Measurements from ENCODE around the gene PDE4D.

DNA sequence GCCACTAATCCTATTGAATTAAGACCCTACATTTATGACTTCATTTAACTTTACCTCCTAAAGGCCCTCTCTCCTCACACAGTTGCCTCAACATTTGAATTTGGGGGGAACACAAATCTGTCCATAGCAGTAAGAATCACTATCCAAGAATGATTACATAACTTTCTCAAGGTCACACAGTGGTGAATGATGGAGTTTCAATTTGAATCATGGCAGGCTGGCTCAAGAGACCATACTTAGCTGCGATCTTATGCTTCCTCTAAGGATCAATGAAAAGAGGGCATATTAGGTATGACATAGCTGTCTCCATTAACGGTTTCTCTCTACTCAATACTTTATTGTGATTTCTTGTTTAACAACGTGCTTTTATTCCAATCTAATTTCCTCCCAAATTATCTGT lies 44.1 kb upstream of the PDE4D start:
- TF ChIP-seq, protein P1, sequence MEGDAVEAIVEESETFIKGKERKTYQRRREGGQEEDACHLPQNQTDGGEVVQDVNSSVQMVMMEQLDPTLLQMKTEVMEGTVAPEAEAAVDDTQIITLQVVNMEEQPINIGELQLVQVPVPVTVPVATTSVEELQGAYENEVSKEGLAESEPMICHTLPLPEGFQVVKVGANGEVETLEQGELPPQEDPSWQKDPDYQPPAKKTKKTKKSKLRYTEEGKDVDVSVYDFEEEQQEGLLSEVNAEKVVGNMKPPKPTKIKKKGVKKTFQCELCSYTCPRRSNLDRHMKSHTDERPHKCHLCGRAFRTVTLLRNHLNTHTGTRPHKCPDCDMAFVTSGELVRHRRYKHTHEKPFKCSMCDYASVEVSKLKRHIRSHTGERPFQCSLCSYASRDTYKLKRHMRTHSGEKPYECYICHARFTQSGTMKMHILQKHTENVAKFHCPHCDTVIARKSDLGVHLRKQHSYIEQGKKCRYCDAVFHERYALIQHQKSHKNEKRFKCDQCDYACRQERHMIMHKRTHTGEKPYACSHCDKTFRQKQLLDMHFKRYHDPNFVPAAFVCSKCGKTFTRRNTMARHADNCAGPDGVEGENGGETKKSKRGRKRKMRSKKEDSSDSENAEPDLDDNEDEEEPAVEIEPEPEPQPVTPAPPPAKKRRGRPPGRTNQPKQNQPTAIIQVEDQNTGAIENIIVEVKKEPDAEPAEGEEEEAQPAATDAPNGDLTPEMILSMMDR (IDR thresholded peaks at IDR 0.05) = no peak
- TF ChIP-seq POLR2A (IDR thresholded peaks at IDR 0.05) = no peak

Data from heart left ventricle (tissue), 13 donors.